ENCODE data around the gene FAM120C. TPM values are rescaled to one million over a fixed set of nuclear protein-coding genes. Genes with fewer than 3 reads are reported as not detected.

Gene FAM120C
- total and polyA plus RNA-seq, 2 donors from 2014 or later, result 4.2 to 16.4 TPM

GRCh38 chrX:54085666-54086065 lies 97.4 kb downstream of the FAM120C start:
- intact Hi-C loops (cut with DNase I), result no loop called here
- FAIRE-seq, result no peak

GRCh38 chrX:54076903-54077302 lies 106.2 kb downstream of the FAM120C start:
- intact Hi-C loops (cut with DNase I), result no loop called here
- H3K36me3 ChIP-seq (ENCODE audit: control insufficient read depth in 2 of 3, insufficient read depth in 3 of 3, low read length in 3 of 3), result no peaks in the 10 kb centered on the region
- no peak overlapping the region for H3K4me3 ChIP-seq (ENCODE audit: low read length in 3 of 3)
- DNase-seq, result no peak
- FAIRE-seq, result no peak
- H3K9me3 ChIP-seq (ENCODE audit: control insufficient read depth in 2 of 3, insufficient read depth in 1 of 3, low read length in 3 of 3), result no peaks in the 10 kb centered on the region
- H3K27ac ChIP-seq (ENCODE audit: low read depth in 2 of 2, low read length in 2 of 2), result no peak overlapping the region
- H3K4me1 ChIP-seq (ENCODE audit: control insufficient read depth in 2 of 3, insufficient read depth in 2 of 3, low read depth in 1 of 3, low read length in 3 of 3), result no peaks in the 10 kb centered on the region
- TF ChIP-seq CTCF (IDR thresholded peaks at IDR 0.05; ENCODE audit: borderline replicate concordance, extremely low read depth, insufficient read depth), result no peak
- H3K9ac ChIP-seq (ENCODE audit: low read length in 3 of 3), result no peak overlapping the region
- no peaks in the 10 kb centered on the region for H3K27me3 ChIP-seq (ENCODE audit: control insufficient read depth, insufficient read depth, low read length)

More at GRCh38 chrX:54085666-54086065, 97.4 kb downstream of the FAM120C start:
- Histone ChIP-seq H3K36me3 (ENCODE audit: control insufficient read depth in 2 of 3, insufficient read depth in 3 of 3, low read length in 3 of 3) (peaks cover 0 to 3% (median 0%) of the 10 kb centered on the region in 3 donors), H3K27me3 (ENCODE audit: control insufficient read depth, insufficient read depth, low read length) (no peaks in the 10 kb centered on the region), H3K4me1 (ENCODE audit: control insufficient read depth in 2 of 3, insufficient read depth in 2 of 3, low read depth in 1 of 3, low read length in 3 of 3) (no peaks in the 10 kb centered on the region), H3K9ac (ENCODE audit: low read length in 3 of 3) (no peak overlapping the region), H3K9me3 (ENCODE audit: control insufficient read depth in 2 of 3, insufficient read depth in 1 of 3, low read length in 3 of 3) (no peaks in the 10 kb centered on the region), H3K4me3 (ENCODE audit: low read length in 3 of 3) (no peak overlapping the region), H3K27ac (ENCODE audit: low read depth in 2 of 2, low read length in 2 of 2) (no peak overlapping the region)
- no peak for TF ChIP-seq CTCF (IDR thresholded peaks at IDR 0.05; ENCODE audit: borderline replicate concordance, extremely low read depth, insufficient read depth)
- DNase-seq, result no peak

- H3K27ac ChIP-seq (ENCODE audit: low read depth in 2 of 2, low read length in 2 of 2), result no peak overlapping the region
- TF ChIP-seq CTCF (IDR thresholded peaks at IDR 0.05; ENCODE audit: borderline replicate concordance, extremely low read depth, insufficient read depth), result no peak
- no peak overlapping the region for H3K4me3 ChIP-seq (ENCODE audit: low read length in 3 of 3)
- H3K36me3 ChIP-seq (ENCODE audit: control insufficient read depth in 2 of 3, insufficient read depth in 3 of 3, low read length in 3 of 3), result no peaks in the 10 kb centered on the region
- no peak for FAIRE-seq
- no peak overlapping the region for H3K9ac ChIP-seq (ENCODE audit: low read length in 3 of 3)
- no peaks in the 10 kb centered on the region for H3K27me3 ChIP-seq (ENCODE audit: control insufficient read depth, insufficient read depth, low read length)
- H3K9me3 ChIP-seq (ENCODE audit: control insufficient read depth in 2 of 3, insufficient read depth in 1 of 3, low read length in 3 of 3), result no peaks in the 10 kb centered on the region
- H3K4me1 ChIP-seq (ENCODE audit: control insufficient read depth in 2 of 3, insufficient read depth in 2 of 3, low read depth in 1 of 3, low read length in 3 of 3), result no peaks in the 10 kb centered on the region
- intact Hi-C loops (cut with DNase I), result no loop called here
- no peak for DNase-seq
Observed at GRCh38 chrX:54074826-54075225, 108.2 kb downstream of the FAM120C start.

GRCh38 chrX:54067766-54068165 lies 115.3 kb downstream of the FAM120C start:
- FAIRE-seq, result no peak
- no peaks in the 10 kb centered on the region for H3K27me3 ChIP-seq (ENCODE audit: control insufficient read depth, insufficient read depth, low read length)

More at GRCh38 chrX:54067766-54068165, 115.3 kb downstream of the FAM120C start:
- intact Hi-C loops (cut with DNase I), result no loop called here
- H3K4me3 ChIP-seq (ENCODE audit: low read length in 3 of 3), result no peak overlapping the region
- no peaks in the 10 kb centered on the region for H3K36me3 ChIP-seq (ENCODE audit: control insufficient read depth in 2 of 3, insufficient read depth in 3 of 3, low read length in 3 of 3)
- no peaks in the 10 kb centered on the region for H3K9me3 ChIP-seq (ENCODE audit: control insufficient read depth in 2 of 3, insufficient read depth in 1 of 3, low read length in 3 of 3)
- TF ChIP-seq CTCF (IDR thresholded peaks at IDR 0.05; ENCODE audit: borderline replicate concordance, extremely low read depth, insufficient read depth), result no peak
- DNase-seq, result no peak
- no peaks in the 10 kb centered on the region for H3K4me1 ChIP-seq (ENCODE audit: control insufficient read depth in 2 of 3, insufficient read depth in 2 of 3, low read depth in 1 of 3, low read length in 3 of 3)
- no peak overlapping the region for H3K27ac ChIP-seq (ENCODE audit: low read depth in 2 of 2, low read length in 2 of 2)
- H3K9ac ChIP-seq (ENCODE audit: low read length in 3 of 3), result no peak overlapping the region

Measured in kidney (tissue), 14 donors.